Ascending aorta (tissue), 2 donors: ENCODE measurements around the gene SULT1C3. TPM values are rescaled to one million over a fixed set of nuclear protein-coding genes. Genes with fewer than 3 reads are reported as not detected.
A peak's percentile ranks its signal among the peaks of the same experiment; 100 is the strongest.

Experiments used
- DNase-seq, 2 donors: peaks; one replicate each; pipeline ENCODE4 v3.0.0-alpha.2; 2019; ENCODE audit warnings: low spot score in 2 of 2
- H3K27ac ChIP-seq, 2 donors: fragments of 200-600 bp; sonication (generic); one replicate each; pipeline ENCODE4 v1.5.1; 2016 to 2017; ENCODE audit warnings: mild to moderate bottlenecking in 1 of 2
- H3K27me3 ChIP-seq: fragments of 200-600 bp; sonication (generic); one replicate; pipeline ENCODE4 v1.5.1; 2017
- H3K36me3 ChIP-seq, 2 donors: fragments of 200-600 bp; sonication (generic); one replicate each; pipeline ENCODE4 v1.5.1; 2016
- H3K4me1 ChIP-seq, 2 donors: fragments of 200-600 bp; sonication (generic); one replicate each; pipeline ENCODE4 v1.5.1; 2016 to 2017; ENCODE audit warnings: mild to moderate bottlenecking in 1 of 2
- H3K4me3 ChIP-seq, 2 donors: fragments of 200-600 bp; sonication (generic); one replicate each; pipeline ENCODE4 v1.5.1; 2016 to 2017; ENCODE audit warnings: mild to moderate bottlenecking in 1 of 2
- H3K9me3 ChIP-seq, 2 donors: fragments of 200-600 bp; sonication (generic); one replicate each; pipeline ENCODE4 v1.5.1; 2016
- intact Hi-C: fragments of 100-400 bp; cut with DNase I; formaldehyde crosslinking; loops from one replicate; pipeline ENCODE4 v1.15.1; 2023
- total RNA-seq: library from RNA; depleted of rRNA; stranded (reverse); fragments of >200 nt; gene quantifications from one replicate; pipeline ENCODE4 v1.1.0, GENCODE V29; 2016
- TF ChIP-seq, protein P1 (sequence below), 3 experiments: fragments of 200-600 bp in 2 of 3; fragments of 450-650 bp in 1 of 3; sonication (generic) in 2 of 3; IDR thresholded peaks; one replicate each; pipeline ENCODE4 v1.5.1; 2016 to 2019; ENCODE audit warnings: antibody characterized with exemption in 3 of 3, mild to moderate bottlenecking in 1 of 3, moderate library complexity in 1 of 3

SULT1C3 gene
- not detected for total RNA-seq

DNA sequence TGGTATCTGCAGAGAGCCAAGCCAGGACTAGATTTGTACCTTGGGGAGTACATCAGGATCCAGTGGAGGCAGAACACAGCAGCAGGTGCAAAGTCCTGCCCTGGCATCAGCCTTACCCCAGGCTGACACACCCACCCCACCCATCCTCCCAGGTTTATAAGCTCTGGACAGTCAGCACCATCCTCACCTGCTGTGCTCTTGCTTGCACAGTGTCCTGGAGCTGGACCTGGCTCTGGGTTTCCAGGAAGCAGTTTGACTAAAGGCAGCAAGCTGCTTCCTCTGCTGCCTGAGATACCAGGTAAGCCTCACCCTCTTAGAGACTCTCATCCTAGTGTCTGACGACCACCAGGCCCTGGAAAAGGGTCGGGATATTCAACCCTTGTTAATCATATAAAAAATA lies at the start of gene SULT1C3:
SULT1C3 (plus strand) TSS at position 183 of the 400 bp plus-strand sequence. CDS start 7,227 bp downstream, outside the sequence.
- Histone ChIP-seq H3K27me3 (no peaks in the 10 kb centered on the region), H3K4me3 (no peak within 1 kb of the TSS), H3K36me3 (no peaks in the 10 kb centered on the region), H3K9me3 (peaks cover 0 to 7% of the 10 kb centered on the region in 2 donors), H3K4me1 (peaks cover 0 to 3% of the 10 kb centered on the region in 2 donors), H3K27ac (no peak within 1 kb of the TSS)
- TF ChIP-seq, protein P1, sequence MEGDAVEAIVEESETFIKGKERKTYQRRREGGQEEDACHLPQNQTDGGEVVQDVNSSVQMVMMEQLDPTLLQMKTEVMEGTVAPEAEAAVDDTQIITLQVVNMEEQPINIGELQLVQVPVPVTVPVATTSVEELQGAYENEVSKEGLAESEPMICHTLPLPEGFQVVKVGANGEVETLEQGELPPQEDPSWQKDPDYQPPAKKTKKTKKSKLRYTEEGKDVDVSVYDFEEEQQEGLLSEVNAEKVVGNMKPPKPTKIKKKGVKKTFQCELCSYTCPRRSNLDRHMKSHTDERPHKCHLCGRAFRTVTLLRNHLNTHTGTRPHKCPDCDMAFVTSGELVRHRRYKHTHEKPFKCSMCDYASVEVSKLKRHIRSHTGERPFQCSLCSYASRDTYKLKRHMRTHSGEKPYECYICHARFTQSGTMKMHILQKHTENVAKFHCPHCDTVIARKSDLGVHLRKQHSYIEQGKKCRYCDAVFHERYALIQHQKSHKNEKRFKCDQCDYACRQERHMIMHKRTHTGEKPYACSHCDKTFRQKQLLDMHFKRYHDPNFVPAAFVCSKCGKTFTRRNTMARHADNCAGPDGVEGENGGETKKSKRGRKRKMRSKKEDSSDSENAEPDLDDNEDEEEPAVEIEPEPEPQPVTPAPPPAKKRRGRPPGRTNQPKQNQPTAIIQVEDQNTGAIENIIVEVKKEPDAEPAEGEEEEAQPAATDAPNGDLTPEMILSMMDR (IDR thresholded peaks at IDR 0.05) = no peak
- no peak for DNase-seq
- intact Hi-C loops = no loop called here

DNA sequence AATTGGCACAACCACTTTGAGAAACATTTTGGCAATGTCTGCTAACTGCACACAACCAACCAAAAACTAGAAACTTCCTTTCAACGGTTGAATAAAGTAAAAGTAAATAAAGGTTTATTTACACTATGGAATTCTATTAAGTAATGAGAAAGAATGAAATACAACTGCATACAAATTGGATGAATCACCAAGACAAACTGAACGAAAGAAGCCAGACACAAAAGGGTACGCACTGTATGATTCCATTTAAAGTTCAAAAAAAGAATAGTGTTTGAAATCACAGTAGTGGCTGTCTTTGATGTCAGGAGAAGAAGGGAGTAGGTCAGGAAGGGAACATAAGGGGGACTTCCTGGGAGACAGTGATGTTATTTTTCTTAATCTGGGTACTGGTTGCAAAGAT lies 46.5 kb upstream of the SULT1C3 start:
- Histone ChIP-seq H3K4me3 (no peak overlapping the region), H3K27me3 (no peaks in the 10 kb centered on the region), H3K27ac (no peak overlapping the region), H3K9me3 (no peaks in the 10 kb centered on the region), H3K4me1 (no peaks in the 10 kb centered on the region), H3K36me3 (no peaks in the 10 kb centered on the region)
- intact Hi-C loops = no loop called here
- TF ChIP-seq, protein P1 (IDR thresholded peaks at IDR 0.05) = no peak
- DNase-seq = no peak

DNA sequence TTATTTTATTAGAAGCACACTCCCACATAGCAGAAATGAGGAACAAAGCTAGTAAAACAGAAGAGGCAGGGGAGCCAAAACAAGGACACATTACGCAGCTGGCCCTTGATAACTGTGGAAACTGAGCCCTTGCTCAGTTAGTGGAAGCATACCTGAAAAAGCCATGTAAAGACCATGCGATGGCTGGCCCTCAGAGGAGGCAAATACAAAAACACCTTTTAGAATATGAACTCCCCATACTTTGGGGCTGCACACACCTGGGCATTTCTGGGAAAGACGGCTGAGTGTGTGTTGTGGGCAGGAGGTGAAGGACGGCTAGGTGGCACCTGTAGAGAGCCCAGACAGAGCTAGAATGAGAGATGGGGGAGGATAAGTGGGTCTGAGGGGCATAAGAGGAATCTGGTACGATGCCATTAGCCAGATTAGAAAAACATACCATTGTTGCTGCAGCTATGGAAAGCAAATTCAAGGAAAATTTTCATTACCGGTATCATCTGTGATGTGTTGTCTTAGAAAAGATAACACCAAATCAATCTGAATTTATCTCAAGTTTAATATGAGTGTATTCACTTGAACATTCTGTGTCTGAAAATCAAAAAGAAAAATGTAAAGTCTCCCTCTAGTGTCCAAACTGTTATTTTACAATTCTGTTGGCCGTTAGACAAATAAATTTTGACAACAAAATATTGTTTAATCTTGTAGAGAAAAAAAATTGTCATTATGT lies 45.2 kb upstream of the SULT1C3 start:
- no peaks in the 10 kb centered on the region for H3K4me1 ChIP-seq
- no peak overlapping the region for H3K27ac ChIP-seq
- H3K9me3 ChIP-seq = no peaks in the 10 kb centered on the region
- H3K27me3 ChIP-seq = no peaks in the 10 kb centered on the region
- H3K36me3 ChIP-seq = no peaks in the 10 kb centered on the region
- intact Hi-C loops = no loop called here
- no peak overlapping the region for H3K4me3 ChIP-seq
- DNase-seq = no peak
- TF ChIP-seq, protein P1 (IDR thresholded peaks at IDR 0.05) = peak in 2 of 3 experiments; percentile 37 to 49

DNA sequence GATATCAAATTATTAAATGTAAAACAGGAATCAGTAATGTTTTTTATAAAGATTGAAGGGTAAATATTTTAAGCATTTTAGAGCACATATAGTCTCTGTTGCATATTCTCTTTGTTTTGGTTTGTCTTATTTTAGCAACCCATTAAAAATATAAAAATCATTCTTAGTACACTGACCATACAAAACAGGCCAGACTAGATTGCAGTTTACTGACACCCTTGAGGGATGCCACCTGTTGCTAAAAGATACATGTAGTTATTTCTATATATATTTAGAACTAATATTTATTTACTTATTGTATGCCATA lies 44.7 kb upstream of the SULT1C3 start:
- no peaks in the 10 kb centered on the region for H3K27me3 ChIP-seq
- intact Hi-C loops = no loop called here
- no peaks in the 10 kb centered on the region for H3K36me3 ChIP-seq
- no peaks in the 10 kb centered on the region for H3K4me1 ChIP-seq
- TF ChIP-seq, protein P1 (IDR thresholded peaks at IDR 0.05) = no peak
- DNase-seq = no peak
- no peak overlapping the region for H3K4me3 ChIP-seq
- H3K9me3 ChIP-seq = peaks cover 0 to 3% of the 10 kb centered on the region in 2 donors
- H3K27ac ChIP-seq = no peak overlapping the region

DNA sequence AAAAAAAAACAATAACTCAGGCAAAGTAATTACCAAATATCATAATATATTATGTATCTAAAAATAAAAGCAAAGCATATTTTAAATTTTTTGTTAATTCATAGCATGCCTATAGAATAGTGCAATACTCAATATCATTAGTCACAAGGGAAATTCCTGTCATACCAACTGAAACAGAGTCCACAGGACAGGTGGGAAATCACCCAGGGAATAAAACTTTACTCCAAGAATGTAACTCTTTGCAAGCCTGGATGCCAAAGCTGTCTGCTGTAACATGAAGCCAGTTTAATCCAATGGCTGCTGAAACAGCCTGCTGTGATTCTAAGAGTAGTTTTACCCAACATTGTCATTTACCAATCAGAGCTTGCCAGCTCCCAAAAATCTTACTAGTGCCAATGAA lies 40.0 kb upstream of the SULT1C3 start:
- H3K27me3 ChIP-seq = no peaks in the 10 kb centered on the region
- peaks cover 5 to 9% of the 10 kb centered on the region in 2 donors for H3K9me3 ChIP-seq
- H3K27ac ChIP-seq = no peak overlapping the region
- H3K36me3 ChIP-seq = no peaks in the 10 kb centered on the region
- no peak overlapping the region for H3K4me3 ChIP-seq
- H3K4me1 ChIP-seq = no peaks in the 10 kb centered on the region
- TF ChIP-seq, protein P1 (IDR thresholded peaks at IDR 0.05) = no peak
- no peak for DNase-seq
- intact Hi-C loops = no loop called here
